Right lobe of liver (tissue), 4 donors: ENCODE data around the gene MPZL2.

ENCODE experiments used
- POLR2A ChIP-seq: fragments of 450-650 bp; IDR thresholded peaks from one replicate; pipeline ENCODE4 v1.6.1; 2017; ENCODE audit warnings: antibody characterized with exemption, mild to moderate bottlenecking
- TF ChIP-seq, protein P1 (sequence below), 4 donors: fragments of 200-600 bp in 3 of 4; fragments of 450-650 bp in 1 of 4; IDR thresholded peaks; one replicate each; pipeline versions ENCODE4 v1.5.1 to v1.8.0; 2016 to 2022; ENCODE audit warnings: antibody characterized with exemption in 4 of 4, mild to moderate bottlenecking in 2 of 4
- donor health status: DM: no; HTN: no; CAD: no.
- donor health status: DM: no; HTN: no; CAD: no.
- donor health status: DM: no; HTN: yes; CAD: no.

DNA sequence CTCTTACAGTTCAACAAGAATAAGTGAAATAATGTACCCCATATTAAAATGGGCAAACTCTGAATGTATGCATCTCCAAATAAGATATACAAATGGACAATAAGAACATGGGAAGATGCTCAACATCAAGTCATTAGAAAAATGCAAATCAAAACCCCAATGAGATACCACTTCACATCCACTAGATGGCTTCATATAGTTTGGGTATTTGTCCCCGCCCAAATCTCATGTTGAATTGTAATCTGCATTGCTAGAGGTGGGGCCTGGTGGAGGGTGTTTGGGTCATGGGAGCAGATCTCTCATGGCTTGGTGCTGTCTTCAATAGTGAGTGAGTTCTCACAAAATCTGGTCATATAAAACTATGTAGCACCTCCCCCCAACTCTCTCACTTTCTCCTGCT lies 5.7 kb downstream of the MPZL2 start:
- TF ChIP-seq, protein P1, sequence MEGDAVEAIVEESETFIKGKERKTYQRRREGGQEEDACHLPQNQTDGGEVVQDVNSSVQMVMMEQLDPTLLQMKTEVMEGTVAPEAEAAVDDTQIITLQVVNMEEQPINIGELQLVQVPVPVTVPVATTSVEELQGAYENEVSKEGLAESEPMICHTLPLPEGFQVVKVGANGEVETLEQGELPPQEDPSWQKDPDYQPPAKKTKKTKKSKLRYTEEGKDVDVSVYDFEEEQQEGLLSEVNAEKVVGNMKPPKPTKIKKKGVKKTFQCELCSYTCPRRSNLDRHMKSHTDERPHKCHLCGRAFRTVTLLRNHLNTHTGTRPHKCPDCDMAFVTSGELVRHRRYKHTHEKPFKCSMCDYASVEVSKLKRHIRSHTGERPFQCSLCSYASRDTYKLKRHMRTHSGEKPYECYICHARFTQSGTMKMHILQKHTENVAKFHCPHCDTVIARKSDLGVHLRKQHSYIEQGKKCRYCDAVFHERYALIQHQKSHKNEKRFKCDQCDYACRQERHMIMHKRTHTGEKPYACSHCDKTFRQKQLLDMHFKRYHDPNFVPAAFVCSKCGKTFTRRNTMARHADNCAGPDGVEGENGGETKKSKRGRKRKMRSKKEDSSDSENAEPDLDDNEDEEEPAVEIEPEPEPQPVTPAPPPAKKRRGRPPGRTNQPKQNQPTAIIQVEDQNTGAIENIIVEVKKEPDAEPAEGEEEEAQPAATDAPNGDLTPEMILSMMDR (IDR thresholded peaks at IDR 0.05) = peak in 3 of 4 donors; percentile 19 to 29 (median 25)
- no peak for TF ChIP-seq POLR2A
